Type B pancreatic cell (in vitro differentiated cells): ENCODE measurements around the gene GMDS. TPM values are rescaled to one million over a fixed set of nuclear protein-coding genes. Genes with fewer than 3 reads are reported as not detected.

Experiments
- DNase-seq: peaks from one replicate; pipeline ENCODE4 v3.0.0; 2021; ENCODE audit warnings: mixed read lengths; ENCODE audit not compliant: unreplicated experiment; ENCODE audit errors: extremely low spot score
- H3K27ac Mint-ChIP-seq: 2 replicates; pipeline ENCODE4 v1.8.0; 2021; ENCODE audit warnings: mild to moderate bottlenecking, mixed read lengths
- H3K27me3 Mint-ChIP-seq: 2 replicates; pipeline ENCODE4 v1.8.0; 2021; ENCODE audit warnings: mixed read lengths
- H3K36me3 Mint-ChIP-seq: 2 replicates; pipeline ENCODE4 v1.8.0; 2021; ENCODE audit warnings: mixed read lengths
- H3K4me1 Mint-ChIP-seq: one replicate; pipeline ENCODE4 v1.8.0; 2021; ENCODE audit warnings: mixed read lengths; ENCODE audit not compliant: unreplicated experiment
- H3K4me3 Mint-ChIP-seq: 2 replicates; pipeline ENCODE4 v1.8.0; 2021; ENCODE audit warnings: mild to moderate bottlenecking, mixed read lengths
- H3K9me3 Mint-ChIP-seq: 2 replicates; pipeline ENCODE4 v1.8.0; 2021; ENCODE audit warnings: mixed read lengths
- total RNA-seq: library from RNA; stranded (reverse); gene quantifications from 2 replicates; pipeline ENCODE4 v1.2.1, GENCODE V29; 2021; ENCODE audit warnings: low replicate concordance
- TF ChIP-seq, protein P1 (sequence below): fragments of 200-600 bp; sonication (generic); conservative IDR thresholded peaks from 2 replicates; pipeline ENCODE4 v1.5.0; 2021; ENCODE audit warnings: antibody characterized with exemption, mild to moderate bottlenecking

The GMDS gene
- total RNA-seq, 1 donor from 2014 or later, result 41.3 TPM

DNA sequence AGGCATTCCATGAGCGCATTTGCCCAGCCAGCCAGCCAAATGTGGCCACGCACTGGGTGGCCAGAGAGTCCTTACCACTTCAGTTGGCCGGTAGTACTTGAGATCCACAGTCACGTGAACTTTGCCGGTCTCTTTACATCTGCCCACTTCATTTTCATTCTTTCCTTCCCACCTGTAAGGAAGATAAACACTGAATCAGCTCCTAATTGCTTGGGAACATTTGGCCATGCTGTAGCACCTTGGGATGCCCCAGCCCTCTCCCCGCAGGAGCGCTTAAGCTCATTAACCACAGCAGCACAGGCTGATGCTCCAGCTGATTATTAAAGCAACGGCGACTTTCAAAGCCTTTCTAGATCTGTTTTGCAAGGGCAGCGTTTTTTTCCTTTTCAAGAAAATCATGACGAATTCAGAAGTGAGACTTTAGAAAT lies 519.0 kb downstream of the GMDS start:
- no peak for DNase-seq
- peaks cover 10% of the 10 kb centered on the region for H3K9me3 Mint-ChIP-seq
- no peak overlapping the region for H3K27ac Mint-ChIP-seq
- H3K36me3 Mint-ChIP-seq, result peaks cover 13% of the 10 kb centered on the region
- TF ChIP-seq, protein P1, sequence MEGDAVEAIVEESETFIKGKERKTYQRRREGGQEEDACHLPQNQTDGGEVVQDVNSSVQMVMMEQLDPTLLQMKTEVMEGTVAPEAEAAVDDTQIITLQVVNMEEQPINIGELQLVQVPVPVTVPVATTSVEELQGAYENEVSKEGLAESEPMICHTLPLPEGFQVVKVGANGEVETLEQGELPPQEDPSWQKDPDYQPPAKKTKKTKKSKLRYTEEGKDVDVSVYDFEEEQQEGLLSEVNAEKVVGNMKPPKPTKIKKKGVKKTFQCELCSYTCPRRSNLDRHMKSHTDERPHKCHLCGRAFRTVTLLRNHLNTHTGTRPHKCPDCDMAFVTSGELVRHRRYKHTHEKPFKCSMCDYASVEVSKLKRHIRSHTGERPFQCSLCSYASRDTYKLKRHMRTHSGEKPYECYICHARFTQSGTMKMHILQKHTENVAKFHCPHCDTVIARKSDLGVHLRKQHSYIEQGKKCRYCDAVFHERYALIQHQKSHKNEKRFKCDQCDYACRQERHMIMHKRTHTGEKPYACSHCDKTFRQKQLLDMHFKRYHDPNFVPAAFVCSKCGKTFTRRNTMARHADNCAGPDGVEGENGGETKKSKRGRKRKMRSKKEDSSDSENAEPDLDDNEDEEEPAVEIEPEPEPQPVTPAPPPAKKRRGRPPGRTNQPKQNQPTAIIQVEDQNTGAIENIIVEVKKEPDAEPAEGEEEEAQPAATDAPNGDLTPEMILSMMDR, result no peak
- H3K4me3 Mint-ChIP-seq, result no peak overlapping the region
- H3K4me1 Mint-ChIP-seq, result peaks cover 32% of the 10 kb centered on the region
- H3K27me3 Mint-ChIP-seq, result peaks cover 2% of the 10 kb centered on the region

DNA sequence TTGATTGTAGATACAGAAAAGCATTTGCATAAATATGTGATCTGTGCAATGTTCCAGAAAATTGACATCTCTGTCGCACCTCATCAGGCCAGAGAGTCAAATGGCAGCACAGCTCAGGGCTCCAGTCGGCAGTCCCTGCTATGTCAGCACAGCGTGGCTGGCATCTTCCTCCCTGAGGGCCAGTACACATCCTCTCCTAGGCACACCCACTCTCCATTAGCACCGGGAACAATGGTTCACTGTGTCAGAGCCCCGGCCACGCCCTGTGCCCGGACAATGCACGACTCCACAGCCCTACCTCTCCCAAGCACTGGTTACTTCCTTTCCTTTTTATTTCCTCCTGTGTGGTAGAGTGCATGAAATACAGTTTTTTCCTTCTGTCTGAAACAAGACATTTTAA lies 520.8 kb downstream of the GMDS start:
- DNase-seq, result no peak
- Mint-ChIP-seq H3K4me1 (peaks cover 49% of the 10 kb centered on the region), H3K4me3 (peak overlapping the region; percentile 56), H3K27me3 (no peaks in the 10 kb centered on the region), H3K9me3 (no peaks in the 10 kb centered on the region), H3K27ac (peak overlapping the region; percentile 87), H3K36me3 (peaks cover 9% of the 10 kb centered on the region)
- TF ChIP-seq, protein P1, result no peak

DNA sequence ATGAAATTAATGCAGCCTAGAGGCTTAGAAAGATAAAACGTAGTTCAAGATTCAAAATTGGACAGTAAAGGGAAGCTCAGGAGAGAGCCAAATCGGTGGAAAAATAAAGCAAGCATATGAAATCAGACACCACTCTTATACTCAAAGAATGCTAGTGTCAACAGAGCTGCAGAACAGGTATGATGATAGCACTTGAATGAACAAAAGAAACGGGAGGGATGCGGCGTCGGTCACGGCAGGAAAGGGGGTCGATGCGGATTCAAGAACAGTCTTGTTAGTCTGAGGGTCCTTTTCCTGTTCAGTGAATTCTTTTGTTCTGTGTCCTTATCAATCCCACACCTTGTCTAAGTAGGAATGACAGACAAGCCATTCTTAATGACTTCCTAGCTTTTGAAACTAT lies 521.3 kb downstream of the GMDS start:
- Mint-ChIP-seq H3K4me3 (peak overlapping the region; percentile 59), H3K27ac (peak overlapping the region; percentile 87), H3K27me3 (no peaks in the 10 kb centered on the region), H3K9me3 (no peaks in the 10 kb centered on the region), H3K4me1 (peaks cover 52% of the 10 kb centered on the region), H3K36me3 (peaks cover 9% of the 10 kb centered on the region)
- no peak for DNase-seq
- TF ChIP-seq, protein P1, result no peak

DNA sequence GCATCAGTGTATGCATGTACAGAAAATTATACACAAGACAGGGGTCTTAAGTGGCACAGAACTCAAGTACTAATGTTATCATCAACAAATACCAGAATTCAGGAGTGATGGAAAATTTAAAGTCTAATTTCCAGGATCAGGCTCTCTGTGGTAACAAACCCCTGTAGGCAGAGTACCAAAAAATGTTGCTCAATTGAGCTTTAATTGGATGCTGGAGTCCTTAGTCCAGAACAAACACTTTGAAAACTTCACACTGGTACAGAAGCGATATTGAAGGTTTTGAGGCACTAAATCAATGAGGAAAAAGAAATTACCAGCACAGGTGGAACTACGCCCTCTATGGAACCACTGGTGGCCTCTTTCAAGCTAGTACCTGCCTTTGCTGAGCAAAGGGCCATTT lies 522.6 kb downstream of the GMDS start:
- Mint-ChIP-seq H3K36me3 (peaks cover 9% of the 10 kb centered on the region), H3K4me1 (peaks cover 54% of the 10 kb centered on the region)
- TF ChIP-seq, protein P1, result no peak

DNA sequence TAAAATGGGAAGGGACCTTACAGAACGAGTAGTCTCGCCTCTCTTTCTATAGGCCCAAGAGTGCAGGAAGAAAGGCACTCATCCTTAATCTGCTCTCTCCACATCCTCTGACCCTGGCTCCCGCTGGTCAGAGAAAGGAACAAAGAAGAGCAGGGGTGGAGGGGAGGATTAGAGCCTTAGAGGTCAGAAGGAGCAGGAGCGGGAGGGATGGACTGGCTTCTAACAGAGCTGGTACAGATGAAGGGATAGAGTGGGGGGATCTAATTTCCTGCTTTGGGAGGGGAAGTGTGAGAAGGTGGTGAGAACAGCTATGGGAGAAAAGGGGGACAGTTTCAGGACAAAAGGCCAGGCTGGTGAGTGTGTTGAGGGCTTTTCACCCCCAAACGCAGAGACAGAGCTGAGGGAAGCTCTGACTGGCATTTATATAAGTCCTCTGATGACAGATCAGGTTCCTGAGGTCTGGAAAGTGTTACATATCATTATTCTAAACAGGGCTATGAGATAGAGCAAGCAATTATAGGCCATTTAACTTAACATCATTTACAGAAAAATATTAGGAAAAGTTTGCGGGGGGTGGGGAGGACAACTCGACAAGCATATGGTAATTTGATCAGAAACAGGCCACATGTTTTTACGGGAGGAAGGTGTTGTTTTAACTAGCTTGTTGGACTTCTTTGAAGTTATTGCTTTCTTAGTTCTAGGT lies 524.6 kb downstream of the GMDS start:
- peak; percentile 45 for DNase-seq
- no peaks in the 10 kb centered on the region for H3K9me3 Mint-ChIP-seq
- H3K4me3 Mint-ChIP-seq, result peak overlapping the region; percentile 11
- H3K36me3 Mint-ChIP-seq, result peaks cover 11% of the 10 kb centered on the region
- H3K4me1 Mint-ChIP-seq, result peaks cover 56% of the 10 kb centered on the region
- no peaks in the 10 kb centered on the region for H3K27me3 Mint-ChIP-seq
- H3K27ac Mint-ChIP-seq, result no peak overlapping the region
- TF ChIP-seq, protein P1, result no peak

More for the DNA sequence above, 522.6 kb downstream of the GMDS start:
- Mint-ChIP-seq H3K9me3 (no peaks in the 10 kb centered on the region), H3K27ac (no peak overlapping the region), H3K4me3 (no peak overlapping the region), H3K27me3 (no peaks in the 10 kb centered on the region)
- no peak for DNase-seq
